PC-9 (cell line): ENCODE measurements around the gene PITPNC1. TPM values are rescaled to one million over a fixed set of nuclear protein-coding genes. Genes with fewer than 3 reads are reported as not detected.
A peak's percentile ranks its signal among the peaks of the same experiment; 100 is the strongest.

Experiments used
- BruUV-seq: library from RNA; stranded (reverse); fragments of 400-500 nt; replicated peaks from 2 replicates; lab custom pipeline; 2021; lab: Mats Ljungman, UMichigan
- CTCF ChIA-PET: fragments of 300-600 bp; sonication (Branson Sonifier 250); formaldehyde crosslinking; loops from one replicate; lab custom pipeline; 2022; ENCODE audit warnings: antibody characterized with exemption; lab: Charles Lee
- POLR2A ChIA-PET: fragments of 300-600 bp; sonication (Branson Sonifier 250); formaldehyde crosslinking; loops from one replicate; lab custom pipeline; 2022; ENCODE audit warnings: antibody characterized with exemption; ENCODE audit not compliant: unreplicated experiment; lab: Charles Lee
- DNase-seq, 2 experiments: peaks; one replicate each; pipeline versions ENCODE4 v3.0.0 to v3.0.0-alpha.2; 2015 to 2022; ENCODE audit warnings: mixed read lengths in 1 of 2
- H2AFZ ChIP-seq: fragments of 200-600 bp; sonication (generic); 2 replicates; pipeline ENCODE4 v1.8.1; 2017; ENCODE audit warnings: antibody characterized with exemption
- H3F3A ChIP-seq: fragments of 200-600 bp; sonication (generic); 2 replicates; pipeline ENCODE4 v1.8.1; 2017; ENCODE audit warnings: antibody characterized with exemption, mild to moderate bottlenecking, low read depth; ENCODE audit not compliant: insufficient read depth
- H3K27ac ChIP-seq: fragments of 200-600 bp; sonication (generic); 2 replicates; pipeline ENCODE4 v1.6.1; 2016; ENCODE audit warnings: mixed run types
- H3K27me3 ChIP-seq: fragments of 200-600 bp; sonication (generic); 2 replicates; pipeline ENCODE4 v1.6.1; 2016; ENCODE audit warnings: low read depth, mixed run types; ENCODE audit not compliant: insufficient read depth
- H3K36me3 ChIP-seq: fragments of 200-600 bp; sonication (generic); 2 replicates; pipeline ENCODE4 v1.6.1; 2016; ENCODE audit warnings: low read depth, mixed run types
- H3K4me1 ChIP-seq: fragments of 200-600 bp; sonication (generic); replicated peaks from 2 replicates; pipeline ENCODE4 v1.6.1; 2016; ENCODE audit warnings: mixed run types; ENCODE audit not compliant: insufficient read depth
- H3K4me2 ChIP-seq: fragments of 200-600 bp; sonication (generic); 2 replicates; pipeline ENCODE4 v1.6.1; 2017; ENCODE audit warnings: mixed run types
- H3K4me3 ChIP-seq: fragments of 200-600 bp; sonication (generic); 2 replicates; pipeline ENCODE4 v1.6.1; 2016; ENCODE audit warnings: mixed run types
- H3K79me2 ChIP-seq: fragments of 200-600 bp; sonication (generic); 2 replicates; pipeline ENCODE4 v1.6.1; 2017; ENCODE audit warnings: low read depth, mixed run types
- H3K9me2 ChIP-seq: fragments of 200-600 bp; sonication (generic); 2 replicates; pipeline ENCODE4 v1.8.1; 2017; ENCODE audit warnings: mild to moderate bottlenecking; ENCODE audit not compliant: insufficient read depth
- H3K9me3 ChIP-seq: fragments of 200-600 bp; sonication (generic); 2 replicates; pipeline ENCODE4 v1.8.1; 2016; ENCODE audit warnings: low read depth; ENCODE audit not compliant: insufficient read depth
- H4K20me1 ChIP-seq: fragments of 200-600 bp; sonication (generic); 2 replicates; pipeline ENCODE4 v1.8.1; 2017; ENCODE audit not compliant: insufficient read depth
- EZH2 ChIP-seq: fragments of 200-600 bp; sonication (generic); IDR thresholded peaks from 2 replicates; pipeline ENCODE4 v1.8.0; 2017; ENCODE audit warnings: antibody characterized with exemption, low read depth
- intact Hi-C: fragments of 100-400 bp; cut with micrococcal nuclease; formaldehyde crosslinking; loops from one replicate; pipeline ENCODE4 v1.10.0; 2022; ENCODE audit not compliant: unreplicated experiment
- total RNA-seq: library from RNA; stranded (reverse); gene quantifications from 2 replicates; pipeline ENCODE4 v1.2.3, GENCODE V29; 2021
- TF ChIP-seq, protein P1 (sequence below): fragments of 200-600 bp; sonication (generic); conservative IDR thresholded peaks from 2 replicates; pipeline ENCODE4 v1.6.1; 2017; ENCODE audit warnings: mixed run types, antibody characterized with exemption, mild to moderate bottlenecking, moderate library complexity

PITPNC1 gene
- total RNA-seq, 1 experiment from 2014 or later, result 6.0 TPM

DNA sequence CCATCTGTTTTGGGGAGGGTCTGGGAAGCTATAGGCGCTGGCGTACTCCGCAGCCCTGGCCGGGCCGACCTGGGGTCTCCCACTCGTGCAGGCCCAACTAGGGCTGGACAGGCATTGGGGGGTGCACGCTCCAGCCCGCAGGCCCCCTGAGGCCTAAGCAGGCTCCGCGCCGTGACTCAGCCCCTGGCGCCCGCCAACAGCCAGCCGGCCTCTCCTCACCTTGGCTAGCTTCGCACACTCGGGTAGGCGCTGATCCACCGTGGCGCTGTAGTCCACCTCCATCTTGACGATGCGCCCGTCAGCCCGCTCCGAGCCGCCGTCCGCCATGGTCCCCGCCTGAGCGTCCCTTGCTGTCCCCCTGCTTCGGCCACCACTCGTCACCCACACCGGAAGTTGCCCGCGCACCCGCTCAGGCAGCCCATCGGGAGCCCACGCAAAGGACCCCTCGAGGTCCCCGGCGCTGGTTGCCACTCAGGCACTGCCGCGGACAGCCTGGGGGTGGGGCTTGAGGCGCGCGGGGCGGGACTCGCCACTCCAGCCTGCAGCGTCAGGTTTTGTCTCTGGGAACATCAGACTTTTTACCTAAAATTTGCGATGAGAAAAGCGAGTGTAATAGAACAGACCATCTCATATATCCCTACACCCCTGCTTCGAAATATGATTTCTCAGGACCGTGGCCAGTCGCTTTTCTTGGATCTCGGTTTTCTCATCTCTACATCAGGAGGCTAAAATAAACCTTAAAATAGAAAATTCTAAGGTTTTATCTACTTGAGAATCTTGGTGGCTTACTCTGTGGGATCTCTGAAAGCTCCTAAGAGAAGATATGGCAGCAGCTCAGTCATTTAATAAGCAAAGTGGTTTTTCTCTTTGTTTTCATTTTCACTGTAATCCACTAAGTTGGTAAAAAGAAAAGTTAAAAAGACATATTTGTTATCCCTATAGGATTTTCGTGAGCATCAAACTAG, 10.6 kb upstream of the PITPNC1 start, which contains the start of gene PSMD12:
PSMD12 (minus strand) TSS at position 385 of the 965 bp plus-strand sequence; CDS start at position 327, 58 bp downstream.
- ChIA-PET CTCF (interaction anchor here (0.7 kb wide), 2 partner anchors 11 to 466 kb away, joined by 4 to 26 read pairs; no protein-coding TSS in a partner anchor), POLR2A (interaction anchor here (0.7 kb wide), 2 partner anchors 135 to 144 kb away, joined by 3 read pairs; no protein-coding TSS in a partner anchor)
- Histone ChIP-seq H4K20me1 (peaks cover 39% of the 10 kb centered on the region), H3K4me2 (peak within 1 kb of the TSS; percentile 100), H3K79me2 (peaks cover 50% of the 10 kb centered on the region), H3F3A (peaks cover 21% of the 10 kb centered on the region; the same call in 1 of the 2 replicates), H3K27me3 (no peaks in the 10 kb centered on the region), H3K27ac (peak within 1 kb of the TSS; percentile 82), H3K9me3 (no peaks in the 10 kb centered on the region), H2AFZ (peak within 1 kb of the TSS; percentile 77), H3K4me1 (peaks cover 24% of the 10 kb centered on the region), H3K9me2 (no peaks in the 10 kb centered on the region), H3K36me3 (peaks cover 13% of the 10 kb centered on the region), H3K4me3 (peak within 1 kb of the TSS; percentile 89)
- intact Hi-C loops, result loop anchor here (1.0 to 5.0 kb wide), 2 partner anchors 60 to 119 kb away; partner anchors contain the start of gene HELZ
- TF ChIP-seq EZH2, result no peak
- TF ChIP-seq, protein P1, sequence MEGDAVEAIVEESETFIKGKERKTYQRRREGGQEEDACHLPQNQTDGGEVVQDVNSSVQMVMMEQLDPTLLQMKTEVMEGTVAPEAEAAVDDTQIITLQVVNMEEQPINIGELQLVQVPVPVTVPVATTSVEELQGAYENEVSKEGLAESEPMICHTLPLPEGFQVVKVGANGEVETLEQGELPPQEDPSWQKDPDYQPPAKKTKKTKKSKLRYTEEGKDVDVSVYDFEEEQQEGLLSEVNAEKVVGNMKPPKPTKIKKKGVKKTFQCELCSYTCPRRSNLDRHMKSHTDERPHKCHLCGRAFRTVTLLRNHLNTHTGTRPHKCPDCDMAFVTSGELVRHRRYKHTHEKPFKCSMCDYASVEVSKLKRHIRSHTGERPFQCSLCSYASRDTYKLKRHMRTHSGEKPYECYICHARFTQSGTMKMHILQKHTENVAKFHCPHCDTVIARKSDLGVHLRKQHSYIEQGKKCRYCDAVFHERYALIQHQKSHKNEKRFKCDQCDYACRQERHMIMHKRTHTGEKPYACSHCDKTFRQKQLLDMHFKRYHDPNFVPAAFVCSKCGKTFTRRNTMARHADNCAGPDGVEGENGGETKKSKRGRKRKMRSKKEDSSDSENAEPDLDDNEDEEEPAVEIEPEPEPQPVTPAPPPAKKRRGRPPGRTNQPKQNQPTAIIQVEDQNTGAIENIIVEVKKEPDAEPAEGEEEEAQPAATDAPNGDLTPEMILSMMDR, result no peak
- BruUV-seq, result TSS peak; percentile 83
- peak; percentile 71 to 94 for DNase-seq

DNA sequence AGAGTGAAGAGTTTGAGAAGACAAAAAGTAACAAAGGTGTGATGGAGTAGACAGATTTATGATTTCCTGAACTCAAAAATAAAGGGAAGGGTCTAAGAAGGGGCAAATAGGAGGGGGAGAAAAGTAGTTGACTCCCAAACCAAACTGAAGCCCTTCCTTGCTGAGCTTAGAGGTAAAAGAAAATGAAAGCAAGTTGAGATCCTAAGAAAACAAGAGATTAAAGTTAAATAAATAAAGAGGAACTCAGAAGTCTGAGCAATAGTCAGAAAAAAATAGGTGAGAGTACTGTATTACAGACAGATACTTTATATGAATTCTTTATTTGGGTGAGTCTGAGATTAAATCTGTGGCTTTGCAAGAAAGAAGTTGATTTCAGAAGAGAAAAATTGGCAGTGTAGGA, 7.4 kb upstream of the PITPNC1 start:
- ChIA-PET POLR2A (interaction anchor here (0.7 kb wide), 1 partner anchor 268 kb away, joined by 3 read pairs; no protein-coding TSS in a partner anchor), CTCF (no interaction called here)
- no peak overlapping the region for H3K4me3 ChIP-seq
- H3K27ac ChIP-seq, result 0 out of 2 replicates have a peak overlapping the region, but pooled peaks have one; percentile 5
- H3K79me2 ChIP-seq, result peaks cover 18% of the 10 kb centered on the region
- no peaks in the 10 kb centered on the region for H3K27me3 ChIP-seq
- DNase-seq, result no peak
- intact Hi-C loops, result loop anchor here (5.0 kb wide), 2 partner anchors 122 to 387 kb away; partner anchors contain the start of gene HELZ
- peaks cover under 1% of the 10 kb centered on the region; the same call in 1 of the 2 replicates for H3K36me3 ChIP-seq
- peaks cover 9% of the 10 kb centered on the region for H4K20me1 ChIP-seq
- BruUV-seq, result no TSS peak
- no peaks in the 10 kb centered on the region for H3K9me2 ChIP-seq
- H3K9me3 ChIP-seq, result no peaks in the 10 kb centered on the region
- peaks cover 28% of the 10 kb centered on the region for H3K4me1 ChIP-seq
- H3K4me2 ChIP-seq, result 0 out of 2 replicates have a peak overlapping the region, but pooled peaks have one; percentile 5
- H2AFZ ChIP-seq, result 0 out of 2 replicates have a peak overlapping the region, but pooled peaks have one; percentile 50
- no peak for TF ChIP-seq EZH2
- TF ChIP-seq, protein P1, result no peak
- peaks cover 33% of the 10 kb centered on the region; the same call in 1 of the 2 replicates for H3F3A ChIP-seq

DNA sequence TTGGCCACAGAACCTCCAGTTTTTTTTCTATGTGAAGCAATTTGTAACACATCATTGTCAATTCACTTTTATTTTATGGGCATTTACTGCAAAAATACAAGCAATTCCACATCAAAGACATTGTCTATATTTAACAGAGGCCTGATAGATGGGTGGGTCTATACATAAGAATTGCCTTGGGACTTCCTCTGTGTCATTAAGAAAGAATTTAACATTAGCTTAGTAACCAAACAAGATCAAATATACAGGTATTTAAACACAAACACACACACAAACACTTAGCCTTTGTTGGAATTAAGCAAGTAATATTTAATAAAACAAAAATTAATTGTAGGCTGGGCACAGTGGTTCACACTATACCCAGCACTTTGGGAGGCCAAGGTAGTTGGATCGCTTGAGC, 4.3 kb upstream of the PITPNC1 start:
- BruUV-seq, result no TSS peak

More for the DNA sequence above, 4.3 kb upstream of the PITPNC1 start:
- no peak overlapping the region for H2AFZ ChIP-seq
- H3K9me3 ChIP-seq, result no peaks in the 10 kb centered on the region
- H3K4me1 ChIP-seq, result peaks cover 29% of the 10 kb centered on the region
- H3K36me3 ChIP-seq, result no peaks in the 10 kb centered on the region
- intact Hi-C loops, result loop anchor here (5.0 kb wide), 1 partner anchor 390 kb away; no protein-coding TSS in a partner anchor
- H3K27ac ChIP-seq, result peak overlapping the region; percentile 47
- DNase-seq, result peak in 1 of 2 experiments; percentile 82
- H3K9me2 ChIP-seq, result no peaks in the 10 kb centered on the region
- peak overlapping the region; percentile 4 for H3K4me2 ChIP-seq
- no peak overlapping the region for H3K4me3 ChIP-seq
- H3K27me3 ChIP-seq, result no peaks in the 10 kb centered on the region
- TF ChIP-seq EZH2, result no peak
- TF ChIP-seq, protein P1, result no peak
- H4K20me1 ChIP-seq, result no peaks in the 10 kb centered on the region
- H3K79me2 ChIP-seq, result no peaks in the 10 kb centered on the region
- ChIA-PET CTCF (interaction anchor here (0.6 kb wide), 1 partner anchor 1047 kb away, joined by 6 read pairs; no protein-coding TSS in a partner anchor), POLR2A (no interaction called here)
- H3F3A ChIP-seq, result peaks cover 29% of the 10 kb centered on the region; the same call in 1 of the 2 replicates
